H9 (cell line): ENCODE results near the gene SH3RF3. TPM values are rescaled to one million over a fixed set of nuclear protein-coding genes. Genes with fewer than 3 reads are reported as not detected.
"Not testable (repeated sequence)": the region's sequence is repeated elsewhere in the genome, so short reads cannot be mapped to it uniquely, and the experiment has no call there.

Source experiments
- DNase-seq: peaks from one replicate; pipeline ENCODE4 v3.0.0-alpha.2; 2017
- H2AFZ ChIP-seq: one replicate; pipeline ENCODE4 v1.6.1; 2013; ENCODE audit warnings: mild to moderate bottlenecking, low read length, control low read depth, moderate library complexity
- H2AK5ac ChIP-seq: 2 replicates; pipeline ENCODE4 v1.6.1; 2013; ENCODE audit warnings: low read length, control low read depth, mixed read lengths; ENCODE audit not compliant: insufficient read length
- H2BK120ac ChIP-seq: one replicate; pipeline ENCODE4 v1.6.1; 2013; ENCODE audit warnings: low read depth, mild to moderate bottlenecking, low read length, control low read depth, inconsistent platforms; ENCODE audit not compliant: poor library complexity, severe bottlenecking
- H2BK12ac ChIP-seq: 2 replicates; pipeline ENCODE4 v1.6.1; 2013; ENCODE audit warnings: low read length, control low read depth, mixed read lengths, low read depth; ENCODE audit not compliant: insufficient read length
- H2BK15ac ChIP-seq: 2 replicates; pipeline ENCODE4 v1.6.1; 2013; ENCODE audit warnings: low read depth, low read length, control low read depth
- H2BK20ac ChIP-seq: one replicate; pipeline ENCODE4 v1.6.1; 2013; ENCODE audit warnings: low read depth, mild to moderate bottlenecking, low read length, control low read depth, inconsistent platforms; ENCODE audit not compliant: poor library complexity, severe bottlenecking
- H2BK5ac ChIP-seq: 2 replicates; pipeline ENCODE4 v1.6.1; 2013; ENCODE audit warnings: low read length, control low read depth, mixed read lengths; ENCODE audit not compliant: insufficient read length
- H3K14ac ChIP-seq: 2 replicates; pipeline ENCODE4 v1.6.1; 2013; ENCODE audit warnings: low read length, control low read depth; ENCODE audit not compliant: insufficient read depth
- H3K18ac ChIP-seq: 2 replicates; pipeline ENCODE4 v1.6.1; 2013; ENCODE audit warnings: low read depth, mild to moderate bottlenecking, mixed read lengths, low read length, control low read depth; ENCODE audit not compliant: insufficient read length
- H3K23ac ChIP-seq: 2 replicates; pipeline ENCODE4 v1.6.1; 2013; ENCODE audit warnings: low read length, control low read depth, mixed read lengths, low read depth; ENCODE audit not compliant: insufficient read length
- H3K23me2 ChIP-seq: 2 replicates; pipeline ENCODE4 v1.6.1; 2013; ENCODE audit warnings: low read depth, mild to moderate bottlenecking, mixed read lengths, low read length, control low read depth; ENCODE audit not compliant: insufficient read length, poor library complexity, severe bottlenecking
- H3K27ac ChIP-seq: 2 replicates; pipeline ENCODE4 v1.5.1; 2013; ENCODE audit warnings: low read length, control low read depth, mixed read lengths, low read depth; ENCODE audit not compliant: insufficient read length
- H3K27me3 ChIP-seq: 2 replicates; pipeline ENCODE4 v1.6.1; 2013; ENCODE audit warnings: low read length, control low read depth, inconsistent platforms; ENCODE audit not compliant: insufficient read depth
- H3K4ac ChIP-seq: 2 replicates; pipeline ENCODE4 v1.6.1; 2013; ENCODE audit warnings: low read depth, mild to moderate bottlenecking, control low read depth, inconsistent platforms, low read length, moderate library complexity
- H3K4me1 ChIP-seq: 2 replicates; pipeline ENCODE4 v1.6.1; 2013; ENCODE audit warnings: low read length, control low read depth, inconsistent platforms; ENCODE audit not compliant: insufficient read depth
- H3K4me2 ChIP-seq: 2 replicates; pipeline ENCODE4 v1.6.1; 2013; ENCODE audit warnings: low read length, control low read depth, mixed read lengths; ENCODE audit not compliant: insufficient read length, insufficient read depth
- H3K56ac ChIP-seq: 2 replicates; pipeline ENCODE4 v1.6.1; 2013; ENCODE audit warnings: low read depth, mild to moderate bottlenecking, mixed read lengths, low read length, control low read depth; ENCODE audit not compliant: insufficient read length
- H3K79me1 ChIP-seq: 2 replicates; pipeline ENCODE4 v1.6.1; 2013; ENCODE audit warnings: low read depth, mild to moderate bottlenecking, moderate library complexity, low read length, control low read depth, inconsistent platforms; ENCODE audit not compliant: insufficient read depth, poor library complexity, severe bottlenecking
- H3K79me2 ChIP-seq: 2 replicates; pipeline ENCODE4 v1.6.1; 2013; ENCODE audit warnings: low read length, control low read depth, inconsistent platforms; ENCODE audit not compliant: insufficient read depth
- H3K9ac ChIP-seq: 2 replicates; pipeline ENCODE4 v1.6.1; 2013; ENCODE audit warnings: low read length, control low read depth, mixed read lengths; ENCODE audit not compliant: insufficient read length; ENCODE audit errors: extremely low read depth
- H3K9me3 ChIP-seq: one replicate; pipeline ENCODE4 v1.6.1; 2013; ENCODE audit warnings: low read depth, low read length, inconsistent platforms; ENCODE audit not compliant: control insufficient read depth
- H3T11ph ChIP-seq: one replicate; pipeline ENCODE4 v1.6.1; 2013; ENCODE audit warnings: mild to moderate bottlenecking, low read length, control low read depth, inconsistent platforms
- H4K20me1 ChIP-seq: one replicate; pipeline ENCODE4 v1.6.1; 2013; ENCODE audit not compliant: control insufficient read depth, insufficient read length, insufficient read depth
- H4K5ac ChIP-seq: 2 replicates; pipeline ENCODE4 v1.6.1; 2013; ENCODE audit warnings: low read depth, mild to moderate bottlenecking, mixed read lengths, low read length, control low read depth; ENCODE audit not compliant: insufficient read length
- H4K8ac ChIP-seq: replicated peaks from 2 replicates; pipeline ENCODE4 v1.6.1; 2013; ENCODE audit warnings: low read length, control low read depth, mixed read lengths, low read depth; ENCODE audit not compliant: insufficient read length
- H4K91ac ChIP-seq: 2 replicates; pipeline ENCODE4 v1.6.1; 2013; ENCODE audit warnings: low read depth, mild to moderate bottlenecking, moderate library complexity, mixed read lengths, low read length, control low read depth; ENCODE audit not compliant: insufficient read length
- H3K27ac Mint-ChIP-seq, 3 experiments: 2 replicates in 2 of 3; 3 replicates in 1 of 3; pipeline ENCODE4 v1.8.0; 2020 to 2021; ENCODE audit warnings: mixed read lengths in 3 of 3, mild to moderate bottlenecking in 1 of 3, moderate library complexity in 1 of 3
- H3K27me3 Mint-ChIP-seq: 2 replicates; pipeline ENCODE4 v1.8.0; 2021; ENCODE audit warnings: low read depth, mild to moderate bottlenecking, moderate library complexity, mixed read lengths
- H3K36me3 Mint-ChIP-seq, 3 experiments: 2 replicates in 2 of 3; 3 replicates in 1 of 3; pipeline ENCODE4 v1.8.0; 2020 to 2021; ENCODE audit warnings: low read depth in 3 of 3, mixed read lengths in 3 of 3; ENCODE audit not compliant: insufficient read depth in 1 of 3
- H3K4me1 Mint-ChIP-seq, 2 experiments: 2 replicates each; pipeline ENCODE4 v1.8.0; 2020; ENCODE audit warnings: mixed read lengths in 2 of 2
- H3K4me3 Mint-ChIP-seq, 2 experiments: 2 replicates in 1 of 2; 3 replicates in 1 of 2; pipeline ENCODE4 v1.8.0; 2020 to 2021; ENCODE audit warnings: mild to moderate bottlenecking in 2 of 2, mixed read lengths in 2 of 2, moderate library complexity in 1 of 2
- H3K9me3 Mint-ChIP-seq, 2 experiments: 2 replicates in 1 of 2; 3 replicates in 1 of 2; pipeline ENCODE4 v1.8.0; 2020; ENCODE audit warnings: mild to moderate bottlenecking in 2 of 2, mixed read lengths in 2 of 2, moderate library complexity in 1 of 2
- WGBS: extraction: QIAGEN DNeasy Blood & Tissue Kit; methylation state at CpG from one replicate; pipeline ENCODE4 v1.1.7; 2013; ENCODE audit warnings: missing lambda C conversion rate, low lambda C conversion rate, mixed read lengths; ENCODE audit not compliant: insufficient read length; ENCODE audit errors: extremely low coverage; 5-methylcytosine and 5-hydroxymethylcytosine counted together
- total RNA-seq: library from RNA; stranded (reverse); gene quantifications from 2 replicates; pipeline ENCODE4 v1.2.1, GENCODE V29; 2021
- TF ChIP-seq, protein P1 (sequence below): fragments of 200-600 bp; sonication (generic); conservative IDR thresholded peaks from 3 replicates; pipeline ENCODE4 v1.8.0; 2021; ENCODE audit warnings: antibody characterized with exemption, mild to moderate bottlenecking

SH3RF3 gene
- total RNA-seq, 1 experiment from 2014 or later: 0.46 TPM

DNA sequence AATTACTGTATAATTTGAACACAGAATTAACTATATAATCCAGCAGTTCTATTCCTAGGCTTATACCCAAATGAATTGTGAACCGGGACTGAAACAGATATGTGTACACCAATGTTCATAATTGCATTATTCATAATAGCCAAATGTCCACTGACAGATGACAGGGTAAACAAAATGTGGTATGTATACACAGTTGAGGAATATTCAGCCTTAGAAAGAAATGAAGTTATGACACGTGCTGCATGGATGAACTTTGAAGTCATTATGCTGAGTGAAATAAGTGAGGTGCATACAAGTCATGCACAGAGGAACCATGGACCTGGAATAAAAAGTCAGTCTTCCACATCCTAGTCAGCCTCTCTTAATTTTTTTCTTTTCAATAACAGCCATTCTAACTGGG is 91.9 kb downstream of the SH3RF3 start:
- no peak overlapping the region for H3K4me3 Mint-ChIP-seq
- no peak overlapping the region for H4K91ac ChIP-seq
- no peaks in the 10 kb centered on the region for H4K20me1 ChIP-seq
- H3K4me1 Mint-ChIP-seq: peaks cover 2 to 5% of the 10 kb centered on the region in 2 experiments; a peak in 3 of 4 replicates
- no peak overlapping the region for H2BK5ac ChIP-seq
- H2BK20ac ChIP-seq: no peak overlapping the region
- no peak overlapping the region for H2BK15ac ChIP-seq
- H3K36me3 Mint-ChIP-seq: no peaks in the 10 kb centered on the region
- H3K79me2 ChIP-seq: no peaks in the 10 kb centered on the region
- H3K4me1 ChIP-seq: no peaks in the 10 kb centered on the region
- no peak overlapping the region for H3K9ac ChIP-seq
- H3K27me3 ChIP-seq: no peaks in the 10 kb centered on the region
- H4K8ac ChIP-seq: no peak overlapping the region
- H3K79me1 ChIP-seq: no peaks in the 10 kb centered on the region
- no peak overlapping the region for H2AK5ac ChIP-seq
- H3K14ac ChIP-seq: no peak overlapping the region
- H4K5ac ChIP-seq: no peak overlapping the region
- no peak overlapping the region for H2BK120ac ChIP-seq
- no peak overlapping the region for H3K56ac ChIP-seq
- H3K9me3 Mint-ChIP-seq: no peaks in the 10 kb centered on the region
- no peak overlapping the region for H3K4ac ChIP-seq
- H3T11ph ChIP-seq: no peak overlapping the region
- no peak overlapping the region for H3K27ac Mint-ChIP-seq
- no peak overlapping the region for H3K27ac ChIP-seq
- H3K18ac ChIP-seq: no peak overlapping the region
- H2BK12ac ChIP-seq: no peak overlapping the region
- no CpG with 5 or more reads among the region's 2 CpGs for WGBS
- no peaks in the 10 kb centered on the region for H3K23me2 ChIP-seq
- no peak overlapping the region for H2AFZ ChIP-seq
- DNase-seq: no peak
- no peak overlapping the region for H3K23ac ChIP-seq
- no peaks in the 10 kb centered on the region for H3K9me3 ChIP-seq
- no peak overlapping the region for H3K4me2 ChIP-seq
- H3K27me3 Mint-ChIP-seq: peaks cover 2% of the 10 kb centered on the region
- TF ChIP-seq, protein P1, sequence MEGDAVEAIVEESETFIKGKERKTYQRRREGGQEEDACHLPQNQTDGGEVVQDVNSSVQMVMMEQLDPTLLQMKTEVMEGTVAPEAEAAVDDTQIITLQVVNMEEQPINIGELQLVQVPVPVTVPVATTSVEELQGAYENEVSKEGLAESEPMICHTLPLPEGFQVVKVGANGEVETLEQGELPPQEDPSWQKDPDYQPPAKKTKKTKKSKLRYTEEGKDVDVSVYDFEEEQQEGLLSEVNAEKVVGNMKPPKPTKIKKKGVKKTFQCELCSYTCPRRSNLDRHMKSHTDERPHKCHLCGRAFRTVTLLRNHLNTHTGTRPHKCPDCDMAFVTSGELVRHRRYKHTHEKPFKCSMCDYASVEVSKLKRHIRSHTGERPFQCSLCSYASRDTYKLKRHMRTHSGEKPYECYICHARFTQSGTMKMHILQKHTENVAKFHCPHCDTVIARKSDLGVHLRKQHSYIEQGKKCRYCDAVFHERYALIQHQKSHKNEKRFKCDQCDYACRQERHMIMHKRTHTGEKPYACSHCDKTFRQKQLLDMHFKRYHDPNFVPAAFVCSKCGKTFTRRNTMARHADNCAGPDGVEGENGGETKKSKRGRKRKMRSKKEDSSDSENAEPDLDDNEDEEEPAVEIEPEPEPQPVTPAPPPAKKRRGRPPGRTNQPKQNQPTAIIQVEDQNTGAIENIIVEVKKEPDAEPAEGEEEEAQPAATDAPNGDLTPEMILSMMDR: no peak

DNA sequence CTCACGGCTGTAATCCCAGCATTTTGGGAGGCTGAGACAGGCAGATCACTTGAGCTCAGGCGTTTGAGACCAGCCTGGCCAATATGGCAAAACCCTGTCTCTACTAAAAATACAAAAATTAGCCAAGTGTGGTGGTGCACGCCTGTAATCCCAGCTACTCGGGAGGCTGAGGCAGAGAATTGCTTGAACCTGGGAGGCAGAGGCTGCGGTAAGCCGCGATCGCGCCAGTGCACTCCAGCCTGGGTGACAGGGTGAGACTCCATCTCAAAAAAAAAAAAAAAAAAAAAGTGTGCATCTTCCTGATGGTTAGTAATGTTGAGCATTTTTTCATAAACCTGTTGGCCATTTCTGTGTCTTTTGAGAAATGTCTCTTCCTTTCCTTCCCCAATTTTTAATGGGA is 92.3 kb downstream of the SH3RF3 start:
- H3K79me1 ChIP-seq, H4K91ac ChIP-seq, H3K4me1 ChIP-seq, H4K5ac ChIP-seq, H4K8ac ChIP-seq, H2AFZ ChIP-seq, DNase-seq, H2BK15ac ChIP-seq, H3K9me3 ChIP-seq, H2BK120ac ChIP-seq, H3K27ac ChIP-seq, H3K79me2 ChIP-seq, H3K56ac ChIP-seq, H3K9ac ChIP-seq, H3K9me3 Mint-ChIP-seq, H3K27me3 Mint-ChIP-seq, H2BK12ac ChIP-seq, H2BK20ac ChIP-seq, H2BK5ac ChIP-seq, H2AK5ac ChIP-seq, H3T11ph ChIP-seq, H3K14ac ChIP-seq, H3K4me3 Mint-ChIP-seq, H3K18ac ChIP-seq, H3K23me2 ChIP-seq, H3K4ac ChIP-seq, H3K27ac Mint-ChIP-seq, H4K20me1 ChIP-seq, H3K23ac ChIP-seq, H3K27me3 ChIP-seq, H3K4me2 ChIP-seq, H3K4me1 Mint-ChIP-seq, H3K36me3 Mint-ChIP-seq: not testable (repeated sequence)
- WGBS: no CpG with 5 or more reads among the region's 9 CpGs
